ENCODE data around the gene ARHGAP31.

Gene ARHGAP31

DNA sequence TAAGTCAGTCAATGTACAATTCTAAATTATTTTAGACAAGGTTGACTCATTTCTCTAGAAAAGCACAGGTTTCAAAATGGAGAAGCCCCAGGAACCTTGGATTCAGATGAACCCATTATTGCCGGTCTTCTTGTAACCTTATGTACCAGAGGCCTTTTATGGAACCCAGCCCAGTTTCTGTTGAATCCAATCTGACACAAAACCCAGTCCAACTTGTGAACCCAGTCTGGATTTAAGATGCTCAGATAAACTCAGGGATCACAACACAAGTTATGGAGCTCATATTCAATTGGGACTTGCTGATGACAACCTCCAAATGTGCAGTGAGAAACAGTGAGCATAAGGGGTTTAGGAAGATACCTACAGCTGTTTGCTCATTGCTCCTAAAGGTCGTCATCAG, 37.1 kb upstream of the ARHGAP31 start:
- no peak for ATAC-seq
- TF ChIP-seq, protein P1, sequence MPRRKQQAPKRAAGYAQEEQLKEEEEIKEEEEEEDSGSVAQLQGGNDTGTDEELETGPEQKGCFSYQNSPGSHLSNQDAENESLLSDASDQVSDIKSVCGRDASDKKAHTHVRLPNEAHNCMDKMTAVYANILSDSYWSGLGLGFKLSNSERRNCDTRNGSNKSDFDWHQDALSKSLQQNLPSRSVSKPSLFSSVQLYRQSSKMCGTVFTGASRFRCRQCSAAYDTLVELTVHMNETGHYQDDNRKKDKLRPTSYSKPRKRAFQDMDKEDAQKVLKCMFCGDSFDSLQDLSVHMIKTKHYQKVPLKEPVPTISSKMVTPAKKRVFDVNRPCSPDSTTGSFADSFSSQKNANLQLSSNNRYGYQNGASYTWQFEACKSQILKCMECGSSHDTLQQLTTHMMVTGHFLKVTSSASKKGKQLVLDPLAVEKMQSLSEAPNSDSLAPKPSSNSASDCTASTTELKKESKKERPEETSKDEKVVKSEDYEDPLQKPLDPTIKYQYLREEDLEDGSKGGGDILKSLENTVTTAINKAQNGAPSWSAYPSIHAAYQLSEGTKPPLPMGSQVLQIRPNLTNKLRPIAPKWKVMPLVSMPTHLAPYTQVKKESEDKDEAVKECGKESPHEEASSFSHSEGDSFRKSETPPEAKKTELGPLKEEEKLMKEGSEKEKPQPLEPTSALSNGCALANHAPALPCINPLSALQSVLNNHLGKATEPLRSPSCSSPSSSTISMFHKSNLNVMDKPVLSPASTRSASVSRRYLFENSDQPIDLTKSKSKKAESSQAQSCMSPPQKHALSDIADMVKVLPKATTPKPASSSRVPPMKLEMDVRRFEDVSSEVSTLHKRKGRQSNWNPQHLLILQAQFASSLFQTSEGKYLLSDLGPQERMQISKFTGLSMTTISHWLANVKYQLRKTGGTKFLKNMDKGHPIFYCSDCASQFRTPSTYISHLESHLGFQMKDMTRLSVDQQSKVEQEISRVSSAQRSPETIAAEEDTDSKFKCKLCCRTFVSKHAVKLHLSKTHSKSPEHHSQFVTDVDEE (CRISPR knock-in tag; IDR thresholded peaks at IDR 0.05) = no peak
- TF ChIP-seq, protein P2, sequence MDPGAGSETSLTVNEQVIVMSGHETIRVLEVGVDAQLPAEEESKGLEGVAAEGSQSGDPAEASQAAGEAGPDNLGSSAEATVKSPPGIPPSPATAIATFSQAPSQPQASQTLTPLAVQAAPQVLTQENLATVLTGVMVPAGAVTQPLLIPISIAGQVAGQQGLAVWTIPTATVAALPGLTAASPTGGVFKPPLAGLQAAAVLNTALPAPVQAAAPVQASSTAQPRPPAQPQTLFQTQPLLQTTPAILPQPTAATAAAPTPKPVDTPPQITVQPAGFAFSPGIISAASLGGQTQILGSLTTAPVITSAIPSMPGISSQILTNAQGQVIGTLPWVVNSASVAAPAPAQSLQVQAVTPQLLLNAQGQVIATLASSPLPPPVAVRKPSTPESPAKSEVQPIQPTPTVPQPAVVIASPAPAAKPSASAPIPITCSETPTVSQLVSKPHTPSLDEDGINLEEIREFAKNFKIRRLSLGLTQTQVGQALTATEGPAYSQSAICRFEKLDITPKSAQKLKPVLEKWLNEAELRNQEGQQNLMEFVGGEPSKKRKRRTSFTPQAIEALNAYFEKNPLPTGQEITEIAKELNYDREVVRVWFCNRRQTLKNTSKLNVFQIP (CRISPR knock-in tag; IDR thresholded peaks at IDR 0.05; ENCODE audit: borderline replicate concordance, low read depth) = no peak
- no peak for TF ChIP-seq OSR1 (CRISPR knock-in tag; IDR thresholded peaks at IDR 0.05)
- TF ChIP-seq ZNF565 (CRISPR knock-in tag; conservative IDR thresholded peaks at IDR 0.05; ENCODE audit: low read depth) = no peak
- TF ChIP-seq CSDC2 (CRISPR knock-in tag; IDR thresholded peaks at IDR 0.05) = no peak
- TF ChIP-seq ZFP3 (CRISPR knock-in tag; IDR thresholded peaks at IDR 0.05) = no peak
- TF ChIP-seq GLIS3 (CRISPR knock-in tag; IDR thresholded peaks at IDR 0.05) = no peak
- no peak for TF ChIP-seq PPARA (CRISPR knock-in tag; IDR thresholded peaks at IDR 0.05; ENCODE audit: borderline replicate concordance)
- TF ChIP-seq TOX (CRISPR knock-in tag; IDR thresholded peaks at IDR 0.05; ENCODE audit: borderline replicate concordance) = no peak
- TF ChIP-seq ZNF8 (CRISPR knock-in tag; IDR thresholded peaks at IDR 0.05) = no peak
- TF ChIP-seq ARNTL (CRISPR knock-in tag; IDR thresholded peaks at IDR 0.05; ENCODE audit: borderline replicate concordance, low read depth) = no peak
- no peak for TF ChIP-seq ZC3H10 (CRISPR knock-in tag; IDR thresholded peaks at IDR 0.05)
- TF ChIP-seq, protein P3, sequence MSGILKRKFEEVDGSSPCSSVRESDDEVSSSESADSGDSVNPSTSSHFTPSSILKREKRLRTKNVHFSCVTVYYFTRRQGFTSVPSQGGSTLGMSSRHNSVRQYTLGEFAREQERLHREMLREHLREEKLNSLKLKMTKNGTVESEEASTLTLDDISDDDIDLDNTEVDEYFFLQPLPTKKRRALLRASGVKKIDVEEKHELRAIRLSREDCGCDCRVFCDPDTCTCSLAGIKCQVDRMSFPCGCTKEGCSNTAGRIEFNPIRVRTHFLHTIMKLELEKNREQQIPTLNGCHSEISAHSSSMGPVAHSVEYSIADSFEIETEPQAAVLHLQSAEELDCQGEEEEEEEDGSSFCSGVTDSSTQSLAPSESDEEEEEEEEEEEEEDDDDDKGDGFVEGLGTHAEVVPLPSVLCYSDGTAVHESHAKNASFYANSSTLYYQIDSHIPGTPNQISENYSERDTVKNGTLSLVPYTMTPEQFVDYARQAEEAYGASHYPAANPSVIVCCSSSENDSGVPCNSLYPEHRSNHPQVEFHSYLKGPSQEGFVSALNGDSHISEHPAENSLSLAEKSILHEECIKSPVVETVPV (CRISPR knock-in tag; IDR thresholded peaks at IDR 0.05) = no peak
- TF ChIP-seq, protein P4, sequence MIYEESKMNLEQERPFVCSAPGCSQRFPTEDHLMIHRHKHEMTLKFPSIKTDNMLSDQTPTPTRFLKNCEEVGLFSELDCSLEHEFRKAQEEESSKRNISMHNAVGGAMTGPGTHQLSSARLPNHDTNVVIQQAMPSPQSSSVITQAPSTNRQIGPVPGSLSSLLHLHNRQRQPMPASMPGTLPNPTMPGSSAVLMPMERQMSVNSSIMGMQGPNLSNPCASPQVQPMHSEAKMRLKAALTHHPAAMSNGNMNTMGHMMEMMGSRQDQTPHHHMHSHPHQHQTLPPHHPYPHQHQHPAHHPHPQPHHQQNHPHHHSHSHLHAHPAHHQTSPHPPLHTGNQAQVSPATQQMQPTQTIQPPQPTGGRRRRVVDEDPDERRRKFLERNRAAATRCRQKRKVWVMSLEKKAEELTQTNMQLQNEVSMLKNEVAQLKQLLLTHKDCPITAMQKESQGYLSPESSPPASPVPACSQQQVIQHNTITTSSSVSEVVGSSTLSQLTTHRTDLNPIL (CRISPR knock-in tag; IDR thresholded peaks at IDR 0.05; ENCODE audit: low read depth) = no peak
- TF ChIP-seq ISL1 (CRISPR knock-in tag; IDR thresholded peaks at IDR 0.05) = no peak
- no peak for TF ChIP-seq ZFP30 (CRISPR knock-in tag; IDR thresholded peaks at IDR 0.05)
- no peak for TF ChIP-seq BACH2 (CRISPR knock-in tag; IDR thresholded peaks at IDR 0.05; ENCODE audit: borderline replicate concordance)
- TF ChIP-seq RARB (CRISPR knock-in tag; IDR thresholded peaks at IDR 0.05) = no peak
- no peak for TF ChIP-seq SNAI2 (CRISPR knock-in tag; IDR thresholded peaks at IDR 0.05)

DNA sequence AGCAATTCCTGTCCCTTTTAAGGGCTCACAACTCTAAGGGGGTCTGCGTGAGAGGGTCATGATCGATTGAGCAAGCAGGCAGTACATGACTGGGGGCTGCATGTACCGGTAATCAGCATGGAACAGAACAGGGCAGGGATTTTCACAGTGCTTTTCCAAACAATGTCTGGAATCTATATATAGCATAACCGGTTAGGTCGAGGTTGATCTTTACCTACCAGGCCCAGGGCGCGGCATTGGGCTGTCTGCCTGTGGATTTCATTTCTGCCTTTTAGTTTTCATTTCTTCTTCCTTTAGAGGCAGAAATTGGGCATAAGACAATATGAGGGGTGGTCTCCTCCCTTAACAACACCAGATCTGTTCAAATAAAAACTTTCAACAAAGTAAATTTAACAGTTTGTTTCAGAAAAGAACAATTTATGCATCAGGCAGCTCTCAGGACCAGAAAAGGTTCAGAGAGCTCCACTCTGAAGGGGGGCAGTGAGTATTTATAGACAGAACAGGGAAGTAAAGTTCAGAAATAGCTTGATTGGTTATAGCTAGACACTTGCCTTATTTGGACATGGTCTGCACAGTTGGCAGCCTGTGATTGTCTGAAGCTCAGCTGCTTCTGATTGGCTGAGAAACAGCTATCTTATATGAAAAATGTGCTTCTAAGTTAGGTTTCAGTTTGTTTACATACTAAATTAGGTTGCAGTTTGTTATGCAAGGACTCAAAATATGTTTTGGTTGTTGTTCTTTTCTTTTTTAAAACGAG, 36.4 kb upstream of the ARHGAP31 start:
- peak; percentile 88 for ATAC-seq
- TF ChIP-seq, protein P4 (CRISPR knock-in tag; IDR thresholded peaks at IDR 0.05; ENCODE audit: low read depth) = no peak
- no peak for TF ChIP-seq OSR1 (CRISPR knock-in tag; IDR thresholded peaks at IDR 0.05)
- no peak for TF ChIP-seq ISL1 (CRISPR knock-in tag; IDR thresholded peaks at IDR 0.05)
- no peak for TF ChIP-seq GLIS3 (CRISPR knock-in tag; IDR thresholded peaks at IDR 0.05)
- TF ChIP-seq, protein P1 (CRISPR knock-in tag; IDR thresholded peaks at IDR 0.05) = no peak
- no peak for TF ChIP-seq CSDC2 (CRISPR knock-in tag; IDR thresholded peaks at IDR 0.05)
- TF ChIP-seq ARNTL (CRISPR knock-in tag; IDR thresholded peaks at IDR 0.05; ENCODE audit: borderline replicate concordance, low read depth) = no peak
- no peak for TF ChIP-seq TCF4 (CRISPR knock-in tag; IDR thresholded peaks at IDR 0.05; ENCODE audit: borderline replicate concordance)

All from SK-N-SH treated with all-trans-retinoic acid at 6 μM for 48 hours (cell line).